ENCODE data around the gene OTOS. TPM values are rescaled to one million over a fixed set of nuclear protein-coding genes. Genes with fewer than 3 reads are reported as not detected.

Gene OTOS
- total RNA-seq, 1 donor, result not detected

DNA sequence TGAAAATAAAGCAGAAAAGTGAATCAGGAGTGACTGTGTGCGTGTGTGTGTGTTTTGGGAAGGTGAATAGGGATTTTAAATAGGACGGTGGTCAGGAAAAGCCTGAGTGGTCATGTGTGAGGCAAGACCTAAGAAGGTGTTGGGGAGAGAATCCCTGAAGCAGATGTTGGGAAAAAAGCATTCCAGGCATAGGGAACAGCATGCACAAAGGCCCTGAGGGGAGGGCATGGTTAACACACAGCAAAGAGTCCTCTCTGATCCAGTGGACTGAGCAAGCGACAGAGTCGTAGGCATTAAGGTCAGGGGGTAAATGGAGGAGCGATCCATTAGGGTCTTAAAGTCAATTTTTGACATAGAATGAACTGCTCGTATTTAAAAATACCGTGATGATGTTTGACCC lies 34.0 kb upstream of the OTOS start:
- no peak for DNase-seq (ENCODE audit: low read depth)
- no peak overlapping the region for H3K4me3 ChIP-seq (ENCODE audit: low read depth, low read length)
- no peak for TF ChIP-seq CTCF (IDR thresholded peaks at IDR 0.05; ENCODE audit: insufficient read depth, low read depth, low read length)

DNA sequence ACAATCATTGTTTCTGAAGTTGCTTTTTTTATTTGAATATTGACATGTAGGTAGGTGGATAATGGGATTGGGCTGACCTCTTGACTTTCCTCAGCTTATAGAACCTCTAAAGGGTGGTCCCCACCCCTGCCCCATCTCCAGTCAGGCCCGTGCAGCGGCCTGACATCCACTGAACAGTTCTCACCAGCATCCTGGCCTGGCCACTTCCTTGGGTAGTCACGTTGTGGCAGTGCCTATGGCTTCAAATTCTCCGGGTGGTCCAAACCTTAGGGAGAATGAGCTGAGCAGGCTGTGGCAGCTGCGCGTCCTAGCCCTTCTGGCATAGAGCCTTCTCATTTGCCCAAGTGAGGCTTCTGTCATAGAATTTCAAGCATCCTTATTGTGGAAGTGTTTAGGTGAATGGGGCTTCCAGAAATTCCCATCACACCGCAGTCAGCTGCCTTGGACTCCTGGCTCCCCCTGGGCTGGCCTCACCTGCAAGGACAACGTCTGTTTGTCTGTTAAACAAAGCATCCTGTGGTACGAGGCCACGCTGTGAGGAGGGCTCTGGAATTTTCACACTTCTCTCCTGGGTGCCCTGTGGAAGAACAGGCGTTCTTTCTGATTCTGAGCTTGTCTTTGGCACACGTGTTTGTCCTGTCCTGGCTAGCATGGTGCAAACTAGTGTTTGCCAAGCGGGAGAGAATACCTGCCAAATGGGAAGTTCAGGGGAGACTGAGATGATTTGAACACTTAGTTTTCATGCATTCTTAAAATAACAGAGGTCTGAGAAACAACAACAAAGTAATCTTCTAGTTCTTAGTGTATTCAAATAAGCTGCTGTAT lies 31.8 kb upstream of the OTOS start:
- no peak for DNase-seq (ENCODE audit: low read depth)
- no peak for TF ChIP-seq CTCF (IDR thresholded peaks at IDR 0.05; ENCODE audit: insufficient read depth, low read depth, low read length)

DNA sequence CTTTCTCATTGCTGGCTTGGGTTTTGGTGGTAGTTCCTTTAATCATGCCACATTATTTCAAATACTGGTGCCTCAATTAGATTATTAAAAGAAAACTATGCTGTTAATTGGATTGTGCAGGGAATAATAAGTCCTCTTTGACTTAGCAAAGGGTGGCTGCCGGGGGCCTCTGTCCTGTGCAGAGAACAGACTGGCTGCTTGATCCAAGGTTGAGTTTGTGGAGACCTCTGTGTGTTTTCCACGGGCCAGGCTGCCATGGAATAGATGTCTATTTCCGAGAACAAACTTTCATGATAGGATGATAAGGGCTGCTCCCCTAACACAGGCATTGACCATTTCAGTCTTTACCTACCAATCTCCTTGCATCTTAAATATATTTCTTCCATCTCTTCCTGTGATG lies 30.4 kb upstream of the OTOS start:
- TF ChIP-seq CTCF (IDR thresholded peaks at IDR 0.05; ENCODE audit: insufficient read depth, low read depth, low read length), result no peak
- no peak for DNase-seq (ENCODE audit: low read depth)
- H3K4me3 ChIP-seq (ENCODE audit: low read depth, low read length), result no peak overlapping the region

More for the DNA sequence above, 31.8 kb upstream of the OTOS start:
- no peak overlapping the region for H3K4me3 ChIP-seq (ENCODE audit: low read depth, low read length)

DNA sequence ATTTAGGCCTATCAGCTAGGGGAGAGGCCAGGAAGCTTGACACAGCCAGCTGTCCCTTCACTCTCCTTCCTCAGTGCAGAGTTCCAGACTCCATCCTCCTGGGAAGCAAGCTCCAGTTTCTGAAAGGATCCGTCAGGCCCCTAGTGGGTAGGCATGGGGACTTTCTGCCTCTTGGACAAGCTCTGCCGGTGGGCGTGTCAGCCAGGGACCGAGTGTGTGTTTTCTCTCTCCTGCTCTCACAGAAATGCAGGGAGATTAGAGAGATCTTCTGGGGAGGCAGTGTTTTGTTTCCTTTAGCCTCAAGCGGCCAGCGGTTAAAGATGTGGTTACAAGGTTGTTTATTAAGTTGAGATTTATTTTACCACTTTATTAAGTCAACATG lies 29.9 kb upstream of the OTOS start:
- peak; percentile 35 for DNase-seq (ENCODE audit: low read depth)
- no peak for TF ChIP-seq CTCF (IDR thresholded peaks at IDR 0.05; ENCODE audit: insufficient read depth, low read depth, low read length)
- H3K4me3 ChIP-seq (ENCODE audit: low read depth, low read length), result no peak overlapping the region

GRCh38 chr2:240169486-240170353 lies 29.3 kb upstream of the OTOS start:
- no peak overlapping the region for H3K4me3 ChIP-seq (ENCODE audit: low read depth, low read length)
- TF ChIP-seq CTCF (IDR thresholded peaks at IDR 0.05; ENCODE audit: insufficient read depth, low read depth, low read length), result no peak
- DNase-seq (ENCODE audit: low read depth), result no peak

DNA sequence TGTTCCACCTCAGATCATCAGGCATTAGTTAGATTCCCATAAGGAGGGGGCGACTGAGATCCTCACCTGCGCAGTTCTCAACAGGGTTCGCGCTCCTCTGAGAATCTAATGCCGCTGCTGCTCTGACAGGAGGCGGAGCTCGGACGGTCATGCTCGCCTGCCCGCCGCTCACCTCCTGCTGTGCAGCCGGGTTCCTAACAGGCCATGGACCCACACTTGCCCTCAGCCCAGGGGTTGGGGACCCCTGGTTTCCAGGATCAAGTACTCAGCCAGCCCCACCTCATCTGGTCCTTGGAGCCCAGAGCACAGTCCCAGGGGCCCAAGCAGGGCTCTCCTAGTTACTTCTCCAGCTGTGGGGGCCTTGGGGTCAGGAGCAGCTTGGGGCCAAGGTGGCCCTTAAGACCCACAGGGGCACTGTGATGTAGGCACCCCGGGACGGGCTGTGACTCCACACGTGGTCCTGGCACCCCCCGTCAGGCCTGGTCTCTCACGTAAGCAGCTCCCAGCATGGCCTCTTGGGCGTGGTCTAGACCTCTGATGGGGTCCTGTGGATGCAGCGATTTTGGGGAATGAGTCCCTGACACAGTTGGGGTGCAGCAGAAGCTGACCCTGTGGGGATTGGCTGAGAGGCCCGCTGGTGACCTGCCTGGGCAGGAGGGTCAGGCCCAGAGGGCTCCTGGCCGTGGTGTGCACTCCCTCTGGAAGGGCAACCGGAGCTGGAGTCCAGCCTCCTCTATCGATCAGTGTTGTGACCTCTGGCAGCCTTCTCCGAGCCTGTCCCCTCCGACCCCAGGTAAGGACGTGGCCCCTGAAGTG lies 28.3 kb upstream of the OTOS start:
- TF ChIP-seq CTCF (IDR thresholded peaks at IDR 0.05; ENCODE audit: insufficient read depth, low read depth, low read length), result no peak
- no peak overlapping the region for H3K4me3 ChIP-seq (ENCODE audit: low read depth, low read length)
- DNase-seq (ENCODE audit: low read depth), result no peak

Data from fibroblast of villous mesenchyme (primary cell).